GM13976 (cell line): ENCODE data around the gene CLMN.

Experiments used
- DNase-seq: peaks from one replicate; pipeline ENCODE4 v3.0.0; 2012; ENCODE audit warnings: low spot score
- in situ Hi-C: fragments of 300-500 bp; cut with MboI; formaldehyde crosslinking; loops from one replicate; pipeline ENCODE4 v1.12.0; 2022; ENCODE audit warnings: low sequenced_read_pairs, mixed read lengths, inconsistent platforms; ENCODE audit not compliant: unreplicated experiment
- TF ChIP-seq, protein P1 (sequence below): IDR thresholded peaks from 2 replicates; pipeline ENCODE4 v1.5.1; 2012; ENCODE audit warnings: borderline replicate concordance, mild to moderate bottlenecking; ENCODE audit not compliant: insufficient read depth; ENCODE audit errors: extremely low read depth, missing control alignments, control extremely low read depth

CLMN gene

GRCh38 chr14:95255487-95255886 lies 64.2 kb downstream of the CLMN start:
- peak; percentile 70 for DNase-seq
- in situ Hi-C loops: no loop called here
- TF ChIP-seq, protein P1, sequence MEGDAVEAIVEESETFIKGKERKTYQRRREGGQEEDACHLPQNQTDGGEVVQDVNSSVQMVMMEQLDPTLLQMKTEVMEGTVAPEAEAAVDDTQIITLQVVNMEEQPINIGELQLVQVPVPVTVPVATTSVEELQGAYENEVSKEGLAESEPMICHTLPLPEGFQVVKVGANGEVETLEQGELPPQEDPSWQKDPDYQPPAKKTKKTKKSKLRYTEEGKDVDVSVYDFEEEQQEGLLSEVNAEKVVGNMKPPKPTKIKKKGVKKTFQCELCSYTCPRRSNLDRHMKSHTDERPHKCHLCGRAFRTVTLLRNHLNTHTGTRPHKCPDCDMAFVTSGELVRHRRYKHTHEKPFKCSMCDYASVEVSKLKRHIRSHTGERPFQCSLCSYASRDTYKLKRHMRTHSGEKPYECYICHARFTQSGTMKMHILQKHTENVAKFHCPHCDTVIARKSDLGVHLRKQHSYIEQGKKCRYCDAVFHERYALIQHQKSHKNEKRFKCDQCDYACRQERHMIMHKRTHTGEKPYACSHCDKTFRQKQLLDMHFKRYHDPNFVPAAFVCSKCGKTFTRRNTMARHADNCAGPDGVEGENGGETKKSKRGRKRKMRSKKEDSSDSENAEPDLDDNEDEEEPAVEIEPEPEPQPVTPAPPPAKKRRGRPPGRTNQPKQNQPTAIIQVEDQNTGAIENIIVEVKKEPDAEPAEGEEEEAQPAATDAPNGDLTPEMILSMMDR: no peak

DNA sequence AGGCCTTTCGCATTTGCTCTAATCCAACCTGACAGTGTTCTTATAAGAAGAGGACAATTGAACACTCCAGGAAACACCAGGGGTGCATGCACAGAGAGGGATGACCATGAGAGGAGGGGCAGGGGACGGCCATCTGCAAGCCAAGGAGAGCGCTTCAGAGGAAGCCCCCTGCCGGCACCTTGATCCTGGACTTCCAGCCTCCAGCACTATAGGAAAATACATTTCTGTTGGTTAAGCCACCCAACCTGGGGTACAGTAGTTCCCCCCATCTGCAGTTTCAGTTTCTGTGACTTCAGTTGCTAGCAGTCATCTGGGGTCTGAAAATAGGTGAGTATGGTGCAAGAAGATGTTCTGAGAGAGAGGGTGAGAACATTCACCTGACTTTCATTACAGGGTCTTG lies 64.7 kb downstream of the CLMN start:
- TF ChIP-seq, protein P1: no peak
- in situ Hi-C loops: no loop called here
- DNase-seq: peak; percentile 55

DNA sequence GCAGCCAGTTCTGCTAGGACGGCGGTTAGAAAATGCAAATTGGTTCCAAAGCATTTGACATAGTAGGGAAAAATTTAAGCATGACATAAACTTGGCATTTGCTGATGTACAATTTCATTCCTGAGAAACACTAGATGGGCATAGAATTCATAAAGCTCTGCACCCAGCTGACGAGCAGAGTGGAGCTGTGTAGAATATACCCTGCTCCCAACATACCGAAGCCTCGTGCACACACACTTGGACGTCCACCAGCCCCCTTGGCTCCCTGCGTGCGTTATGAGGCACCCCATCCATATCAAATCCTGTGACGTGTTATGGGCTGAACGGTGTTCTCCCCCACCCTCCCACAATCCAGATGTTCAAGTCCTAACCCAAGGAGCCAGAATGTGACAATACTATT lies 65.4 kb downstream of the CLMN start:
- TF ChIP-seq, protein P1: no peak
- no peak for DNase-seq
- in situ Hi-C loops: no loop called here

DNA sequence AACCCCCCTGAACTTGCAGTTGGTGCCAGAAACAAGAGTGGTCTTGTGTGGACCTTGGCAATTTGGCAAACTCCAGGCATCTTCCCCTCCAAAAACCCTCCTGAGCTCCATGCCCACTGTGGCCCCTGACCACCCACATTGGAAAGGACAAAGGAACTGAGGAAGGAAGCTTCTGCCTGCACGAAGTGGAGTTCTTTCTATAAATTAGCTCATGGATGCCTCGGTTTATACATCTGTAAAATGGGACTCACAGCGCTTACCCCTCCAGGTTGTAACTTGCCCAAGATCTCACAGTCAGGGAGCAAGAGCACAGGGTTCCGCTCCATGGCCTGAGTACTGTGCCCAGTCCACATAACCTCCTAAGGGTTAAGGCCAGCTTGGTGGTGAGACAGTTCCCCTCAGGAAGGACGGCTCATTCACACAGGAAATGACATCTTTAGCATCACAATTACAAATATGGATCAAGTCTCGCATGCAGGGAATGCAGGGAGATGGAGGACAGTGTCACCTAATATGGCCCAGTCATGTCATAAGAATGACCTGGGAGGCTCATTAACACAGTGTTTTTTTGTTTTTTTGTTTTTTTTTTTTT lies 66.6 kb downstream of the CLMN start:
- in situ Hi-C loops: no loop called here
- TF ChIP-seq, protein P1: no peak

DNA sequence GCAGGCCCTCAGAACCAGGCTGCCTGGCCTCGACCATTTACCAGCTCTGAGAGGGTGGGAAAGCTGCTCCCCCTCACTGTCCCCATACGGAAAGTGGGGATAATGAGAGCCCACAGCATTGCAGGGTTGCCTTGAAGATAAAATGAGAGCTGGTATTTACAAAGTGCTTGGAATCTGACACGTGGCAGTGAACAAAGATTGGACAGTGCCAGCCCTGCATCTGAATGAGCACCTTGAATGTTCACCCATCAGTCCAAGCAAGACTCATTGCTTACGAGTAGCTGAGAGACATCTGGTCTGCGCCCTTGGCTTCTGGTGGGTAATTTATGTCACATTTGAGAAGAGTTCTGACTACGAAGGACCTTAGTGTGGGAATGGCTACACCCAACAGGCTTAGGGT lies 67.5 kb downstream of the CLMN start:
- TF ChIP-seq, protein P1: no peak
- DNase-seq: no peak
- in situ Hi-C loops: no loop called here

More for the DNA sequence above, 66.6 kb downstream of the CLMN start:
- no peak for DNase-seq

- in situ Hi-C loops: no loop called here
- DNase-seq: no peak
- TF ChIP-seq, protein P1: no peak
Observed at GRCh38 chr14:95250936-95251335, 68.8 kb downstream of the CLMN start.
